ENCODE measurements around the gene SOAT2.
"Not testable (repeated sequence)": the region's sequence is repeated elsewhere in the genome, so short reads cannot be mapped to it uniquely, and the experiment has no call there.

Gene SOAT2

GRCh38 chr12:53079226-53080117, 23.8 kb upstream of the SOAT2 start, which contains the start of gene SPRYD3:
Gene SPRYD3 (minus strand): TSS chr12:53079390. CDS start chr12:53079333, 57 bp downstream.
- in situ Hi-C loops (cut with MboI; ENCODE audit: low sequenced_read_pairs), result no loop called here

DNA sequence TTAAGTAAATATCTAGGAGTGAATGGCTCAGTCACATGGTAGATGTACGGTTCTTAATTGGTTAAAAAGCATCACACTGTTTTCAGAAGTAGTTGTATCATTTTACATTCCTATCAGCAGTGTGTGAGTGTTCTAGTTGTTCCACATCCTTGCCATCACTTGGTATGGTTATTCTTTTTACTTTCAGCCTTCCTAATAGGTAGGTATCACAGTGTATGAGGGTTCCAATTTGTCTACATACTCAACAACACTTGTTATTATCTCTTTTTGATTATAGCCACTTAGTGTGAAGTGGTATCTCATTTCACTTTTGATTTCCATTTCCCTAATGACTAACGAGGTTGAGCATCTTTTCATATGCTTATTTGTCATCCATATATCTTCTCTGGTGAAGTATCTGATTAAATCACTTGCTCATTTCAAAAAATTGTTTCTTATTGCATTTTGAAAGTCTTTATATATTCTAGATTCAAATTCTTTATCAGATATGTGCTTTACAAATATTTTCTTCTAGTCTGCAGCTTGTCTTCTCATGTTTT, 20.6 kb upstream of the SOAT2 start:
- in situ Hi-C loops (cut with MboI; ENCODE audit: low sequenced_read_pairs), result no loop called here

DNA sequence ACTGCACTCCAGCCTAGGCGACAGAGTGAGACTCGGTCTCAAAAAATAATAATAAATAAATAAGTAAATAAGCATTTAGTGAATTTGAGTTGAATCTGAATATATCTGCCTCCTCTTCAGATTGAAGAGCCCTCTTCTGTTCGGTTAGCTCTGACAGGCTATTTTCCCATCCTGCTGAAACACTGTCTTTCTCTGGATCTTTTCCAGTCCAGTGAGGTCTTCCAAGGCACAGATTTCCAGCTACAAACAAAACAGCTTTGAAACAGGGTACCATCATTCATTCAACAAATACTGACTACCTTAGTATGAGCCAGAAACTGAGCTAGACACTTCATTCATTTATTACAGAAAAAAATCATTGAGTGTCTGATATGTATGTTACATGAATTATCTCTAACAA, 16.9 kb upstream of the SOAT2 start:
- in situ Hi-C loops (cut with MboI; ENCODE audit: low sequenced_read_pairs), result no loop called here

DNA sequence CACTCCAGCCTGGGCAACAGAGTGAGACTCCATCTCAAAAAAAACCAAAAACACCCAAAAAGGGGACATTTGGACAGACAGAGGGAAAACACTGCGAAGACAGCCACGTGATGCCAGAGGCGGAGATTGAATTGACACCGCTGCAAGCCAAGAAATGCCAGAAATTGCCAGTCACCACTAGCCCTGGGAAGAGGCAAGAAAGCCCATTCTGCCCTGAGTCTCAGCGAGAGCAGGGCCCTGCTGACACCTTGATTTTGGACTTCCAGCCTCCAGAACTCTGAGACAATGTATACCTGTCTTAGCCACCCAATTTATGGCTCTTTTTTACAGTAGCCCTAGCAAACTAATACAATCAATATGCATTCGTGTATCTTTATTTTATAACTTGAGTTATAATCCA, 13.2 kb upstream of the SOAT2 start:
- in situ Hi-C loops (cut with MboI; ENCODE audit: low sequenced_read_pairs), result no loop called here

GRCh38 chr12:53090554-53090953, 12.7 kb upstream of the SOAT2 start:
- in situ Hi-C loops (cut with MboI; ENCODE audit: low sequenced_read_pairs), result no loop called here

DNA sequence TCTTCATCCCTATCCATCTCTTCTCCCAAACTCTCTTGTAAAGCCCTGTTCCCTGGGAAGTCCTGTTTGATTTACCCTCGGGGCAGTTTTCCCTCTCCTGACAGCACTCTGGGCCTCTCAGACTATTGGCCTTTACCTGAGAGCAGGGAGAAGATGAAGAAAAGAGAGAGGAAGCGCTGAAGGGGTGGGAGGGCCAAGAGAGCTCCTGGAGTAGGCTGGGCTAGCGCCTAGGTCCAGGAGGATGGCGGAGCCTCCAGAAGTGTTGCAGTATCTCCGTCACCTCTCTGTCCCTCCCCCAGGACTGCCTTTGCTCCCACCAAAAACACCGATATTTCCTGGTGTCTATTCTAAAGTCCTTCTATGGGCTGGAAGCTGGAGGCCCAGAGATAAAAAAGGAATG, 11.5 kb upstream of the SOAT2 start:
- in situ Hi-C loops (cut with MboI; ENCODE audit: low sequenced_read_pairs), result no loop called here

GRCh38 chr12:53093777-53094393, 9.4 kb upstream of the SOAT2 start:
- in situ Hi-C loops (cut with MboI; ENCODE audit: low sequenced_read_pairs), result no loop called here

DNA sequence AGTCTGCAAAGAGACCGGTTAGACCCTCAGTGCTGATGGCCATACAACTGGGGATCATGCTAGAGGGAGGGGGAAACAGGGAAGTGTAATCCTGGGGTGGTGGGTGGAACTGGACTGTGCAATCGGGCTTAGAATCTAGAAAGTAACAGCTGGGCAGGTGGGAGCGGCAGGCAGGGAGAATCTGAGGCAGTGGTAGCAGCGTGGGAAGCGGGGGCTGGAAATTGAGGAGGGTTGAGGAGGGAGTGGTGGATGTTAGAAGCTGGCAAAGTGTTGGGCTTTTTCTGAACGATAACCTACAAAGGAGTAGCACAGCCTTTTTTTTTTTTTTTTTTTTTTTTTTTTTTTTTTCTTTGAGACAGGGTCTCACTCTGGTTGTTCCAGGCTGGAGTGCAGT, 8.9 kb upstream of the SOAT2 start:
- in situ Hi-C loops (cut with MboI; ENCODE audit: low sequenced_read_pairs), result no loop called here

DNA sequence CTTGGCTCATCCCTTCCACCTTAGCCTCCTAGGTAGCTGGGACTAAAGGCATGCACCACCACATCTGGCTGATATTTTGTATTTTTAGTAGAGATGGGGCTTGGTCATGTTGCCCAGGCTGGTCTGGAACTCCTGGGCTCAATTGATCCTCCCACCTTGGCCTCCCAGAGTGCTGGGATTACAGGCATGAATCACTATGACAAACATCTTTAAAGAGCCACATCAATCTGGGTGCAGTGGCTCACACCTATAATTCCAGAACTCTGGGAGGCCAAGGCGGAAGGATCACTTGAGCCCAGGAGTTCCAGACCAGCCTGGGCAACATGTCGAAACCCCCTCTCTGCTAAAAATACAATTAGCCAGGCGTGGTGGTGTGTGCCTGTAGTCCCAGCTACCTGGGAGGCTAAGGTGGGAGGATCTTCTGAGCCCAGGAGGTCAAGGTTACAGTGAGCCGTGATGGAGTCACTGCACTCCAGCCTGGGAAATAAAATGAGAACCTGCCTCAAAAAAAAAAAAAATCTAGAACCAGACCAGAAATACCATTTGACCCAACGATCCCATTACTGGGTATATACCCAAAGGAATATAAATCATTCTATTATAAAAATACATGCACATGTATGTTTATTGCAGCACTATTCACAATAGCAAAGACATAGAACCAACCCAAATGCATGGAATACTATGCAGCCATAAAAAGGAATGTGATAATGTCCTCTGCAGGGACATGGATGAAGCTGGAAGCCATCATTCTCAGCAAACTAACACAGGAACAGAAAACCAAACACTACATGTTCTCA, 8.3 kb upstream of the SOAT2 start:
- in situ Hi-C loops (cut with MboI; ENCODE audit: low sequenced_read_pairs), result not testable (repeated sequence)

DNA sequence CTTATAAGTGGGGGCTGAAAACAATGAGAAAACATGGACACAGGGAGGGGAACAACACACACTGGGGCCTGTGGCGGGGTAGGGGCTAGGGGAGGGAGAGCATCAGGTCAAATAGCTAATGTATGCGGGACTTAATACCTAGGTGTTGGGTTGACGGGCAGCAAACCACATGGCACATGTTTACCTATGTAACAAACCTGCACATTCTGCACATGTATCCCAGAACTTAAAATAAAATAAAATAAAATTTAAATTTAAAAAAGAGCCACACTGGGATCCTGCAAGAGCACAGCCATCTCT, 7.7 kb upstream of the SOAT2 start:
- in situ Hi-C loops (cut with MboI; ENCODE audit: low sequenced_read_pairs), result not testable (repeated sequence)

DNA sequence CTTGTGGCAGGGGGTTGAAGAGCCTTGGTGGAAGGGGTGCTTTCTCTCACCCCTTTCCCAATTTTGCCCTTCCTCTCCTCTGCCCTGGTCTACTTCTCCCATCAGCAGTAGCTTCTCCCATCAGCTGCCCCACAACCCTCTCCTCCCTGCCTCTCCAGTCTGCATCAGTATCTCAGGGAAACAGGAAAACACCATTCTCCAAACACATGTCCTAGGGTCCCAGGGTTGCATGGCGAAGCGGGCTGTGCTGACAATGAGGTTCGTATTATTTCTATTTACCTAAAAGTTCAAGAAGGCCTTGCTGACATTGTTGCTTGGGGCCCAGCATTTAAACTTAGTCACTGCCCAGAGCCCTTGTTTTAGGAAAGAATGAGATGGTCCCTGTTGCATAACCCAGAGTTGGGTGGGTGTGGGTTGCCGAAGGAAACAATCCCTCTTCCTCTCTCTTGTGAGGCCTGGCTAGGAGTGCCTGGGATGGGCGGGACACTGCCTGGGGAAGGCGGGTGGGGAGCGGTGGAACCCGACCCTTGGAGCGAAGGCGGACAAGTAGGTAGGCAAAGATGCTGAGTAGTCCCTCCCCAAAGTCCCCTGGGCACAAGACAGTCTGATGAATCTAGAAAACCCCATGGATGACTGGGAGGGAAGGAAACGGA, 7.1 kb upstream of the SOAT2 start:
- in situ Hi-C loops (cut with MboI; ENCODE audit: low sequenced_read_pairs), result no loop called here

DNA sequence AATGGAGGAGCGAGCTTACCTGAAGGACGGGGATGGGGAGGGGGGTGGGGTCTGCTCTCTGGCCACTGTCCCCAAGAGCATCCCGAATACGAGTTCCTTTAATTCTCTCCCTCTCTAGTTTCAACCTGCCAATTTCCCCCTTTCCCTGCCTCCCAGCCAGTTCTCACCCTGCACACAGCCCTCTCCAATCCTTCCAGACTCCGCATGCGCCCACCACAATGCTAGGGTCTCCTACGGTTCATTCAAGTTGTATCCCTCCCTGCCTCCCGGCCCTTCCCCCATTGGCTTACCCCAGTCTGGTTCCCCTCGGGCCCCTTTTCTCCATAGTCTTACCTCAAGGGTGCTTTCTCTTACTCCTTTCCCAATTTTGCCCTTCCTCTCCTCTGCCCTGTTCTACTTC, 6.5 kb upstream of the SOAT2 start:
- in situ Hi-C loops (cut with MboI; ENCODE audit: low sequenced_read_pairs), result no loop called here

GRCh38 chr12:53097207-53097563, 6.1 kb upstream of the SOAT2 start:
- in situ Hi-C loops (cut with MboI; ENCODE audit: low sequenced_read_pairs), result no loop called here

DNA sequence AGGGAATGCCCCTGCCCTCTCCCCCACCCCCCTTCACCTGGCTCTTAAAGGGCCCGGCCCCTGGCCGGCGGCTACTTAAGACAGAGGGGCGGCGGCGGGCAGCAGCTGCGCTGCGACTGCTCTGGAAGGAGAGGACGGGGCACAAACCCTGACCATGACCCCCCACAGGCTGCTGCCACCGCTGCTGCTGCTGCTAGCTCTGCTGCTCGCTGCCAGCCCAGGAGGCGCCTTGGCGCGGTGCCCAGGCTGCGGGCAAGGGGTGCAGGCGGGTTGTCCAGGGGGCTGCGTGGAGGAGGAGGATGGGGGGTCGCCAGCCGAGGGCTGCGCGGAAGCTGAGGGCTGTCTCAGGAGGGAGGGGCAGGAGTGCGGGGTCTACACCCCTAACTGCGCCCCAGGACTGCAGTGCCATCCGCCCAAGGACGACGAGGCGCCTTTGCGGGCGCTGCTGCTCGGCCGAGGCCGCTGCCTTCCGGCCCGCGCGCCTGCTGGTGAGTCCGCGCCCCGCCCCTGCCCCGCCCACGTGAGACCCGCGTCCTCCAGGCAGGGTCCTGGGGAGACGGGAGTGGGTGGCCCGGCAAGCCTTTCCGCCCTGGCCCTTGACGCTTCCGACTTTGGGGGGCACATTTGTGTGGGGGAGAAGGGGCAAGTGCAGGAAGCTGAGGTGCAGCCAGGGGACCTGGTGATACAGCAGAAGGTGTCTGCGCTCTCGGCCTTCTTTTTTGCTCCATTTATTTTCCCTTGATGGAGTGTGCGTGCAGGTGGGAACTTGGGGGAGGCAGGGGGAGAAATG, 5.5 kb upstream of the SOAT2 start, which contains the start of gene IGFBP6:
Gene IGFBP6 (plus strand): TSS at position 104 of the 790 bp plus-strand sequence. CDS start 51 bp downstream, at position 155.
- in situ Hi-C loops (cut with MboI; ENCODE audit: low sequenced_read_pairs), result no loop called here

DNA sequence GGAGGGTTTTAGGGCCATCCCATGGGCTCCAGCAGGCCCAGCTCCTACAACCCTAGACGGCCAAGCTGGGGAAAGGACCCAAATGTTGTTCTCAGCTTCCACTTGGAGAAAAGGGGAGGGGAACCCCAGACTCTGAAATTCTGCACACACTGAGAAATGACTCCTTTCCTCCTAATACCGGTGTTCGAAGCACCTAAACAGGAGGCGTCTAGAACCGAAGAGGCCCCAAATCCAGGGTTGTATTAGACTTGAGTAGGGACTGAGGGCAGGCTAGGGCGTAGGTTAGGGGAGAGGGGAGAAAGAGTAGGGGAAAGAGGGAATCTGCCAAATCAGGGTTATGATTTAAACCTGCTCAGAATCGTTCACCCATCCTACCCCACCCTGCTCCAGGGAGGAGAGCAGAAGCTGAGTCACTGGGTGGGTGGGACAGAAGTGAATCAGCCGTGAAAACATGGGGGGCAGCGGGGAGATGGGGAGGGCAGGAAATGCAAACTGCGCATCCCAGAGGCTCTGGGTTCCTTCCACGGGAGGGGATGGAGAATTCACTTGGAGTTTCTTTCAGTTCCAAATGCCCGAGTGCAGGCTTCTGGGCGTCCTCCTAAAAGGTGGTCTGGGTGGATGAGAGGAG, 4.8 kb upstream of the SOAT2 start:
- in situ Hi-C loops (cut with MboI; ENCODE audit: low sequenced_read_pairs), result no loop called here

DNA sequence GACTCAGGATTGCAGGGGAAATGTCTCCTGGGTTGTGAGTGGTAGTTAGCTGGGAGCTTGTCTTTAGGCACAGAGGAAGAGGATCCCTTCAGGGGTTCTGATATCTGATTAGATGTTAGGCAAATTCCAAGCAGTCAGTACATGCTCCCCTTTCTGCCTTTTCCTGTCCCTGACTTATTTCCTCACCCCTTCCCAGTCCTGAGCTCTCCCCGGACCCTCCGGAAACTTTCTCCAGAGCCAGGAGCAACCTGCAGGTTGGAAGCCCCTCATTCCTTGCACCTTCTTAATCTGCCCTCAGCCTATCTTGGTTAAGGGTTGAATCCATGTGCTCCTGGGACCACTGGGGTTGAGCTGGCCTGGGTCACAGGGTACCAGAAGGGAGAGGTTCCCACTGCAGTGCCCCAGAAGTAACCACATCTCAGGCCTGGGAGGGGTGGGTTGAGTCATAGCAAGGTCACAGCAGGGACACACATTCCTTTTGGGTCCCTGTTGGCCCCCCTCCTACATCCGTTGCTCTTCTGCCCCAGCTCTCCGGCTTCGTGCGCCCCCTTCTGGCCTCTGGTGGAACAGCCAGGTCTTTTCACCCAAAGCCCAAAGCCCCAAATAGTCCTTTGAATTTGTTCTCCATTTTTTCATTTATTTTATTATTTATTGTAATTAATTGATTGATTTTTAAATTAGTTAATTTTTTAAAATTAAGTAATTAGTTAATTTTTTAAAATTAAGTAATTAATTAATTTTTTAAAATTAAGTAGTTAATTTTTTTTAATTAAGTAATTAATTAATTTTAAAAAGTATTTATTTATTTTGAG, 4.0 kb upstream of the SOAT2 start:
- in situ Hi-C loops (cut with MboI; ENCODE audit: low sequenced_read_pairs), result no loop called here

GRCh38 chr12:53100466-53101151, 2.7 kb upstream of the SOAT2 start:
- in situ Hi-C loops (cut with MboI; ENCODE audit: low sequenced_read_pairs), result no loop called here

- in situ Hi-C loops (cut with MboI; ENCODE audit: low sequenced_read_pairs), result no loop called here
Measured at GRCh38 chr12:53101266-53101665, 2.0 kb upstream of the SOAT2 start.
